HG03521 (cell line): ENCODE results near the gene NELFCD.
"Not testable (repeated sequence)": the region's sequence is repeated elsewhere in the genome, so short reads cannot be mapped to it uniquely, and the experiment has no call there.

Source experiments
- ATAC-seq: cut with Tn5 transposase; IDR thresholded peaks from one replicate; pipeline ENCODE4 v1.9.1; 2021; ENCODE audit warnings: mild to moderate bottlenecking, moderate library complexity; ENCODE audit not compliant: unreplicated experiment

Gene NELFCD

DNA sequence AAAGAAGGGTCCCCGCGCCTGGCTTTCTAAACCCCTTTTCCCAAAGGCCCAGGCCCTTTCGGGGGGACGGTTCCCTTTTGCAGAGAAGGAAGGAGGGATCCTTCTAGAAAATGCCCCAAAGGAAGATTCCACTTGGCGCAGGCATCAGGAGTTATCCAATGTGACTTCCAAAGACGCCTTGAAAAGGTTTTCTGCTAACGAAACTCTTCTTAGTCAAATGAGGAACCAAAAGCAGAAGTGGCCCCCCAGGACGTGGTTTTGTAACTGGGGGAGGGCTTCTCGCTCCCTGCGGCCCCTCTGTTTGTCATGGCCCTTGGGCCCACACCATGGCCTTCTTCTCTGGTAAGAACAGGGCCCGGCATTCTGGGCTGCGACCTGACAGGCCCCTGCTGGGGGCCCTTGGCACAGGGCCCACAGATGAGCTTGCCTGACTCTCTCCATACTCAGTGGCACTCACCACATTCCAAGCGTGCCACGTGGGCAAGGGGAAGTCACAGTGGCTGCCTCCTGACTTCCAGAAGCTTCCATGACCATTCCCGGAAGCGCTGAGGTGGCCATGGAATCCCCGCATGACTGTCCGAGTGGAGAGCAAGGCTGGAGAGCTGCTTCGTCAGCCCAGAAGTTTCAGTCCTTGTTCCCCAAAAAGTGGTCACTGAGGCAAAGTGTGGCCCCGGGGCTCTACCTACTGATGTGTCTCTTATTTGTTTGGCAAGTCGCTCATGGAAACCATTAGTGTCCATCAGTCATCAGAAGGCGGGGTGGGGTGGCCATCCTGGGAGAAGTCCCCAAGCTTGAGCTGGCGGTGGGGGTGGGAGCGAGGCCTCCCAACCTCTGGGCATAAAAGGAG is 26.8 kb downstream of the NELFCD start:
- peak; percentile 24 for ATAC-seq

DNA sequence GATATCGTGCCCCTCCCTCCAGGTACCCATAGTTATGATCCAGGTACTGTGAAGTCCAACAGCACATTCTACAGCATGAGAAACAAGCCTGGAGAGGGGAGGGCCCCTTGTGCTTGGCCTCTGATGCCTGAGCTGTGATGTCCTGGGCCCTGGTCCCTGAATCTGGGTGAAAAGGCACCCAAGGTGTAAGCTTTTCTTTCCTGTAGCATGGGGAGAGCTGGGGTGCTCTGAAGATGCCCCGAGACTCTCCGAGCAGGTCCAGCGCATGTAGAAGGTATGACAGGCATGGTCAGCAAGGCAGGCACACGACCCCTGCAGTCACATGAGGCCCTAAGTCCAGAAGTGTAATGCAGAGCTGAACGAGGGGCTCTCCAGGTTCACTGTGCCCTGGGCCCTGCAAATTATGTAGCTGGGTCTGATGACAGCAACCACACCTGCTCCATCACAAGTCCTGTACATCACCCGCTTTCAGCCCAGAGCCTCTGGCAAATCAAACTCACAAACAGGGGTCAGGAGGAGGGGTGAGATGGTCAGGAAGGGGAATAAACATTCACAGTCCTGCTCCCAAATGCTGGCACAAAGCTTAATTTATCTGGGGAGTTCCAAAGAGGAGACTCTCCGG is 27.8 kb downstream of the NELFCD start:
- ATAC-seq, result no peak

DNA sequence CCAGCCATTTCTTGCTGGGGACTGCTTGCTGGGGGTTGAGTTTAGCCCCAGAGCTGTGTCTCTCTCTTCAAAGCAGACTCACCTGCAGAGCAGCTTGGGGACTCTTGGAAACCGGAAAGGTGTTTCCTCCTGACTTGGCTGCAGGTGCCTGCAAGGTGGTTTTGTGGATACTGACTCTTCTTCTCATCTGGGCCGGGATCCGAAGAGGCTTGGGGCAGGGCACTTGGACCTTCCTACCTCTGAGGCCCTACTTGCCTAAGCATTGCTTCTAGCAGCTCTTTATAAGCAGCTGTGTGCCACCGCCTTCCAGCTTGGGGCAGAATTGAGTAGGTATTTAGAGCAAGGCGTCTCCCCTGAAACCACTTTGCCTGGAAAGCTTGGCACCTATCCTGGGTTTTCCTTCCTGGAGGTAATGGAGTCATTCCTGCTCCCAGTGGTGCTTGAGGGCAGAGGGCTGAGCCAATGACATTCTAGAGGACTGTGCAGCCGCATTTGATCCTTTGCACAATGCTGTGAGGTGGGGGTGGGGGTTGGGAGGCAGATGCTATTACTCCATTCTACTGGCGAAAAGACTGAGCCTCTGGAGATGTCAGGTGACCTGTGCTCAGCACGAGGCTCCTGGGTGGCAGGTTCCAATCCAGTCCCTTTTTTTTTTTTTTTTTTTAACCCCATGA is 29.4 kb downstream of the NELFCD start:
- no peak for ATAC-seq

DNA sequence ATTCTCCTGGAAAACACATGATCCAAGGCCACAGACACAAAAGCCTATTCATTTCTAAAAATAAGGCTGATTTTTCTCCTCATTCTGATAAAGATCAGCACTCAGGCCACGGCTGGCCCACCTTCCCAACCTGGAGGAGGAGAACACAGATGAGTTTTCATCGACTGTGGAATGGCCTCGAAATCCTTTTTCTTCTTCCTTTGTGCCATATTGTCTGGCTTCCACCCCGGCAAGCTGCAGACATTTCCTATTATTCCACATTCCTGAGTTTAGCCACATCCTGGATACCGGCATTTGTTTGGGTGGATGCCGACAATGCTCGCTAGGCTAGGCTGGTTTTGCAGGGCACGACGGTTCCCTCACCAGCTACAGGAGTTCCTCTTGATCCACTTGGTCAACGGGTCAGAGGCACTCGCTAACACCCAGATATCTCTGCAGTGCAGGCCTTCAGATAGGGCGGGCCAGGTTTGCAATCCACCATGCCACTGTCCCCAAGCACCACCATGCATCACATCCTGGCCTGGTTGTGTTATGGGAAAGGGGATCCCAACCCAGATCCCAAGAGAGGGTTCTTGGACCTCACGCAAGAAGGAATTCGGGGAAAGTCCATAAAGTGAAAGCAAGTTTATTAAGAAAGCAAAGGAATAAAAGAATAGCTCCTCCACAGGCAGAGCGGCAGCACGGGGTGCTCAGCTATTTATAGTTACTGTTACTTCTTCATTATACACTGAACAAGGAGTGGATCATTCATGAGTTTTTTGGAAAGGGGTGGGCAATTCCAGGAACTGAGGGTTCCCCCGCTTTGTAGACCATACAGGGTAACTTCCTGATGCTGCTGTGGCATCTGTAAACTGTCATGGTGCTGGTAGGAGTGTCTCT is 30.2 kb downstream of the NELFCD start:
- no peak for ATAC-seq

DNA sequence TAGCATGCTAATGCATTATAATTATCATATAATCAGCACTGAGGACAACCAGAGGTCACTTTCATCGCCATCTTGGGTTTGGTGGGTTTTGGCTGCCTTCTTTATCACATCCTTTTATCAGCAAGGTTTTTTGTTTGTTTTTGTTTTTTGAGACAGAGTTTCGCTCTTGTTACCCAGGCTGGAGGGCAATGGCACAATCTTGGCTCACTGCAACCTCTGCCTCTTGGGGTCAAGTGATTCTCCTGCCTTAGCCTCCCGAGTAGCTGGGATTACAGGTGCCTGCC is 30.8 kb downstream of the NELFCD start:
- not testable (repeated sequence) for ATAC-seq

DNA sequence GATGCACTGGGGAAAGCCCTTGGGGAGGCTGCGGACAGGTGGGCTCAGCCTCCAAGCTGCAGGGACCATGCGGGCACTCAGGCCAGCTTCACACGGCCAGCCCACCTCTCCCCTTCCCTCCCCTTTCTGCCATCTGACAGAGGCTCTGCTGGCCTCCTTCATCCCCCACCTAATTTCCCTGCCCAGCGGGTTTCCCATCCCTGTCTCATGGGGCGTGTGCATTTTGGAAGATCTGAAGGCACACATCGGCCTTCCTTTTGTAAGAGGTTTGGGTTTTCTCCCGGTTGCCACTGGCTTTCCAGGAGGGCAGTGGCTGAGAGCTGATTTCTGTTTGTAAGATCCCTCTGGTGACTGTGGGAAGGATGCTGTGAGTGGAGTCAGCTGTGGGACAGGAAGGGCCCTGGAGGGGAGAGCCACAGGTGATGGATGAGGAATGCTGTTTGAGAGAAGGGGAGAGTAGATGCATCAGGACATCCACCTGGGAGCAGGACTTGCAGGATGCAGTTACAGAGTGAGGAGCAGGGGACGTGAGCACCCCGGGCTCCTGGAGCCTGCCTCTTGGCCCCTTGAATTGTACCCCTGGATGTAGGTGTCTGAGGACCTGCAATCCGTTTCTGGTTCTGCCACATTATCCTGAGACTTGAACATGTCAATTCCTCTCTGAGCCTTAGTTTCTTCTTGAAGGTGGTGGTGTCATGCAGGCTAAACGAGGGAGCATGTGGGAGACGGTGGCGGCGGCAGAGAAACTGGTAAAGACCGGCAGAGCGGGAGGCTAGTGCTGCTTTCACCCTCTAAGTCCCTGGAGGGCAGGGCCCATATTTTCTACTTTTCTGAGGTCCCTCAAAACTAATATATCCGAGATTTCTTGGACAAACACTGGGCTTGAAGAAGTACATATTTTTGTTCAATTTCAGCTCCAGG is 32.2 kb downstream of the NELFCD start:
- ATAC-seq, result no peak

DNA sequence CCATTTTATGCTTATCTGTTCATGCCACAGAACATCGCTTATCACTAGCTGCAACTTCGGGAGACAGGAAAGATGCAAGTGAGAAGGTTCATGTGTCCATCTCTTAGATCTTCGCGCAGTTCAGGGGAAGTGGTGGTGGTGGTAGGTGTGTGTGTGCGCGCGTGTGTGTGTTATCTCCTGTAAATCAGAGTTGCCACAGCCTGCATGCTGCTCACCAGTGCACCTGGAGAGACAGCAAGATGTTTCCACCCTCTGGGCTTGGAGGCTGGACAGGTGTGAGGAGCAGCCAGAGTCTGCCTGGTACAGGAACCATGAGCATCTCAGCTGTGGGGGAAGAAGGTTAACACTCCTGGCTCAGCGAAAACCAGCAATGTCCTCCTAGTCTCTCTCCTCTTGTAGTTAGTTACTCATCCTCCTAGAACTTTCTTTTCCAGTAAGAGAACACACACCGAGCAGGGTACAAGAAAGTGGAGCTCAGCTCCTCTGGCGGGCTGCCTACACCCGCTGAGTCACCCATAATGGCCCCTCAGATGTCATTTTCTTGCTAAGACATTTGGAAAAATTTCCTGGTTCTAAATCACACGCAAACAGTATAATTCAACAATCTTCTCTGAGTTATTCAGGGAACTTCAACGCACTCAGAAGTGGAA is 33.0 kb downstream of the NELFCD start:
- ATAC-seq, result no peak

DNA sequence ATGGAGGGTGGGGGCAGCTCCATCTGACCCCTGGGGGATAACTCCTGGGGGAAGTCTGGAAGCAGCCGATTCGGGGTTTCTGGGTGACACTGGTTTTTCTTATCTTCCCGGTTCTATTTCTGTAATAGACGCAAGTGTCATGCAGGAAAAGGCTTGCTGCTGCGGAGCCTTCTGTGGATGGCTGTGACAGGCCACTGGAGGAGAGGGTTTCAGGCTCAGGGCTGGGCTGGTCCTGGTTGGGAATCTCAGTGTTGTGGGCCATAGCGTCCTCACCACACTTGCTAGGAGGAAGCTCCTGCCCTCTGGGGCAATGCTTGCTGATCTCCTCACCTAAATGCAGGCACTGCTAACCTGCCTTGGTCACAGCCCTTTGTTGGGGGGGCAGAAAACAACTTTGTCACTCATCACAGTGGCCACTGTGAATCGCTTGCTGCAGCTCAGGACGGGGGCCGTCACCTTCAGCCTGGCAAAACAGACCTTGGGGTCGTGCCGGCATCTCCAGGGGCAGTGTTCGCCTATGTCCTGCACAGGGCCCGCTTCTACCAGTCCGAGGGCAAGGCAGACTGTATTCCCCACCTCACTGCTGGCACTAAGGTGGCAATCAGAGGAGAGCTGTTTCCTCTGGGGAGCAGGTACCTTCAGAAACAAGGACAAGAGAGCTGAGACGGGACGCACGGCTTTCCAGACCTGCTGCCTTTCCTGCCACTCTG is 33.8 kb downstream of the NELFCD start:
- ATAC-seq, result no peak

DNA sequence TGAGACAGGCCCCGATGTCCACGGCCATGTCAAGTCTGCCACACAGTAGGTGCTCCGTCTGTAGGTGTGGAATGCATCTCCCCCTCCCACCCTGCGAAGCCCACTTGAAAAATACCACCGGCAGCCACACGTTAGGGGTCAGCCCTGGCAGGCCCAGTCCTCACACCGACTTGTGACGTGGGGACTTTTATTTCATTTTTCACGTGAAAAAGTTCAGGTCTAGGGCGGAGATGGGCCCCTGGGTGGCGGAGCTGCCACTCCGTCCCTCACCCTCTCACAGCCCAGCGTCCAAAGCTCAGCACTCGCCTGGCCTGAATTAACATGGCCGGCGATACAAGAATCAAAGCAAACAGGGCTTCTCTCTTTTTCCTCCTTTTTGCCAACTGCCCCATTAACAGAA is 34.4 kb downstream of the NELFCD start:
- ATAC-seq, result no peak

DNA sequence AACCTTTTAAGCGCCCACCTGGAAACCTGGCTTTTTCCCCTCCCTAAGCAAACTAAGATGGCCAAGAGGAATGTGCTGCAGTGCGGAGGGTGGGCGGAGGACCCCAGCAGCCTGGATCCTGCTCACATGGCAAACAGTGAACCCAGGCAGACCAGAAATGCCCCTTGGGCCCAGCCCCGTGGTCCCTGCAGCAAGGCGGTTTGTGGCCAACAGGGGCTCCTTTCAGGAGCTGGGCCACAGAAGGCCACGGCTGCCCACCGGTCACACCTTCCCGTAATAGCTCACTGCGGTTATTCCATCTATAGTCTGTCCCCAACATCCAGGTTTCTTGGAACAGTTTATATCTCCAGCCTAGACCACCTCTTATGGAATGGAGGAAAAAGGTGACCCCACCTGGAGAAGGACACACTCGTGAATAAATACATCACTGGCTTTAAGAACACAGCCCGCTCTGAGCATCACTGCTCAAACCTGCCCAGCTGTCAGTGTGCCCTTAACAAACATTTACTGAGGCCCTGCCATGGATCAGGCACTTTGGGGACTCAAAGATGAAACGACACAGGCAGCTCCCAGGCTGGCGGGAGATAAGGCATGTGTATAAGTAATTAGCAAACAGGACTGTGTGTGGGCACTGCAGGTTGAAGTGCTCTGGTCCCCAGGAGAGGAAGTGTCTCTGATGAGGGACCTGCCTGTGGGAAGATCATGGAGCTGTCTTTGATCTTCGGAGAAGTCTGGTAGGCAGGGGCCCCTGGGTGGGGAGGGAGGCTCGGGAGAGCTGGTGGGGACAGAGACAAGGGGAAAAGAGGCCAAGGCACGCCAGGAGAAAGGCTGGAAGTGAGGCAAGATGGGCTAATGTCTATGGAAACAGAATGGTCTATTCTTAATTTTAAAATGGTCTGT is 35.0 kb downstream of the NELFCD start:
- no peak for ATAC-seq

DNA sequence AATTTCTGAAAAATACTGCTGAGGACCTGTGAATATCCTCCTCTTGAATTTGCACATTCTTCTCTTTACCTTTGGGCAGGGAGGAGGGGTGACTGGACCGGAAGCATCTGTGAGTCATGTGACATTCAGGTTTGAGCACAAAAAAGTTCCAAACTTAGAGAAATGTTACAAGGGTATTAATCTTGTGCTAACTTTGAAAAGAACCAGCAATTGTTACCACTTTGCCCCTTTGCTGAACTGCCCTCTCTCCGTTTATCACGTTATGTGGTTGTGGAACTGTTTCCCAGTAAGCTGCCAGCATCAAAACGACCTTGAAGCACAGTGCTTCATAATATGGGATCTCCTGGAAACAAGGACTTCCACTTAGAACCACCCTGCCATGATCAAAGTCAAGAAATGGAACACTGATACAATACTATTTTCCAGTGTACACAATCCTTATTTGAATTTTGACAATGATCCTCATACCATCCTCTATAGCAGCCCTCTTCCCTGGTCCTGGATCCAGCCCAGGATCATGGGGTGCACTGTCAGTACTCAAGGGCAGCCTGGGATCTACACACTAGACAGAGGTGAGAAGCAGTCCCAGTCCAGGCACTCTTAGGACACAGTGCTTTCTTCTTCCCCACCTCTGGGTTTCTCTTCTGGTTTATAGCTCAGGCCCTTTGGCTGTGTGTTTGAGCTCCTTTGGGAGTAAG is 35.9 kb downstream of the NELFCD start:
- ATAC-seq, result no peak

DNA sequence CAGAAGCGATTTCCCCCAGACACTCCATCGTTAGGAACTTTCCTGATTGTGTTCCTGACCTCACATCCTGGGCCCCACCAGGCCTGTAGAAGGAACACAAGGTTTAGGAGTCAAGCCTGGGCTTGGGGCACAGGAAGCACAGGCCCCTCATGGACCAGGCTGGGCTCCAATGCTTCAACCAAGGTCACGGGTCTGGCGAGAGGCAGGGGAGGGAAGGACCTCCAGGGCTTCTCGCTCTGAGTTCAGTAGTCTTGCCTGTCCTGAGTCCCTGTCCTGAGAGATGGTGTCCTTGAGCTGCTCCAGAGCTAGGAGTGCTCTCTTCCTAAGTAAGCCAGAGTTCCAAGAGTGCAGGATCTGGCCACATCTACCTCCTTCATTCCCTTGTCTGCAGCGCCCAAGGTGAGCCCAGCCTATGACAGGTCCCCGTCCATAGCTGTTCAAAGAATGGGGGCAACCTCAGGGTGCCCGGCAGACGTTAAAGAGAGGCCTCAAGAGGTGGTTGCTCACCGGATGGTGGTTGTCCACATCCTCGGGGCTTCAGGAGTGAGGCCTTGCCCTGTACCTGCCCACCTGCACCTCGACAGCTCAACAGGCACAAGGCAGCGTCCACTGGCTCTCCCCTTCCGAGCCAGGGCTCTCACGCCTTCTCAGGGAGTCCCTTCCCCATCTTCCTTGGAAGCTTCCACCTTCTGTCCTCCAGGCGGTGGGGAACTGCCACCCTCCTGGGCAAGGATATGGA is 36.6 kb downstream of the NELFCD start:
- ATAC-seq, result no peak

DNA sequence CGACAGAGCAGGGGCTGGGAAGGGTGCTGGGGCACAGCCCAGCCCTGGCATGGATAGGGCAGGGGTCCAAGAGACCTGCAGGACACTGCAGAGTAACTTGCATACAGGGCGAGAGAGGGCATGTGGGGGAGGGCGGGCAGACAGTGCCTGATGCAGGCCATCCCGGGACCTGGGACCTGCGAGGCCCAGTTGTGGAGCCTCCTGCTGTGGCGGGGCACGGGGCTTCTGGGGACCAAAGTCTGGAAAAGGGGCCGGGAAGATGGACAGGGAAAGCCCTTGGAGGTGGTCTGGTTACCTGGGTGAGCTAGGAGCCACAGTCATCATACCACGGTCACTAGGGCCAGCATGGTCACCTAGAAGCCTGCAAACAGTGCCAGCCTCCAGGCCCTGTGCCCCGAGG is 37.8 kb downstream of the NELFCD start:
- no peak for ATAC-seq

DNA sequence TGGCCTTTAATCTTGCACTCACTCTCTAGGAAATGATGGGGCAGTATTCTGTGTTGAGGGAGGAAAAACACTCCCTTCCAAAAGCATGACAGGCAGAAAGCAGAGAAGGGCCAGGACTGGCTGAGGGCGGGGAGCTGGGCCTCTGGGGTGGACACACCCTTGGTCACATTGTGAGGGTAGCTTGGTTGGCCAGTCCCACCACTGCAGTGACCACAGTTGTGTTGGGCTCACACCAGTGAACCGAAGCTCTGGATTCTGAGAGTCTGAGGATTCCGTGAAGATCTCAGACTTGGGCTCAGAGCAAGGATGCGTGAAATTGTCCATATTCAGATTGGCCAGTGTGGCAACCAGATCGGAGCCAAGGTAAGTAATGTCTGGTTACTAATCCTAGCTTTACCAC is 38.2 kb downstream of the NELFCD start, which contains the start of gene TUBB1:
Gene TUBB1 (plus strand): TSS at position 213 of the 400 bp plus-strand sequence. CDS start 94 bp downstream, at position 307.
- no peak for ATAC-seq

DNA sequence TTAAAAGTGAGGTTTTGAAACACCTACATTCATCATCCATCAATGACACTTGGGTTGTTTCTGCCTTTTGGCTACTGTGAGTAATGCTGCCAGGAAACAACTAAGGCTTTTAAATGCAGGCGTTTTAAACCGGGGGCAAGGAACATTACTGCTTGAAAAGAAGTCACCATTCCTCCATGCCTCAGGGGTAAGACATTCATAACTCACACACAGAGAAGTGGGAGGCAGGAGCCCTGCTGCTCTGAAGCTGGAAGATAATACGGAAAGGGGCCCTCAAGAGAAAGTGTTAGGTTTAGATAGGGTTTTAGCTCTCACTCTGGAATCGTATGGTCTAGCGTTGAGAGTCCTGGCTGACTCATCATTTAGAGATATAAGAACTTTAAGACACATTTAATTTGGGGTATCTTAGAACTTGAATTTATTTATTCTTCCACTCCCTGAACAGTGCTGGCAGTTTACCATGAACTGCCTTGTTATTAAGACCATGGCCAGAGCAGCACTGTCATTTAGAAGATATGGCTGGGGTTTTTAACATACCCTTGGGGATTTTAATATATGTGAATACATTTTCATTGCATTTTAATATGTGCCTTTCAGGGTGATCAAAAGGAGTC is 40.0 kb downstream of the NELFCD start:
- no peak for ATAC-seq

DNA sequence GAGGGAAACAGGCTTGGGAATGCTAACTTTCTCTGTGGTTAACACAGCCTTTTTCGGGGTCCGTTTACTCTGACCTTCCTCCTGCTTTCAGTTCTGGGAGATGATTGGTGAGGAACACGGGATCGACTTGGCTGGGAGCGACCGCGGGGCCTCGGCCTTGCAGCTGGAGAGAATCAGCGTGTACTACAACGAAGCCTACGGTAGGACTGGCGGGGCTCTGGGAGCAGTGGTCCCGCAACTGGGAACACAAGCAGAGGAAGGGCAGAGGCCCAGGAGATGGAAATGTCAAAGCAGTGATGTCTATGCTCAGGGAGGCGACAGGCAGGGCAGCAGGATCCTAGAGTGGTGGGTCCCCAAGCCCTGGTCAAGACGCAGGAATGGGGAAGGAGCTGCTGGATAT is 41.7 kb downstream of the NELFCD start:
- ATAC-seq, result no peak
